HCT116 (cell line): ENCODE measurements around the gene GPR22. TPM values are rescaled to one million over a fixed set of nuclear protein-coding genes. Genes with fewer than 3 reads are reported as not detected.

Experiments
- ATAC-seq: fragments of 200-7000 bp; cut with Tn5 transposase; 2 replicates; pipeline ENCODE4 v1.9.1; 2020; ENCODE audit warnings: mild to moderate bottlenecking, moderate library complexity
- BruUV-seq: library from RNA; stranded (reverse); fragments of 400-500 nt; replicated peaks from 2 replicates; lab custom pipeline; 2021; lab: Mats Ljungman, UMichigan
- CTCF ChIA-PET: fragments of 300-600 bp; sonication (Branson Sonifier 250); formaldehyde crosslinking; loops from one replicate; lab custom pipeline; 2021; ENCODE audit warnings: antibody characterized with exemption; lab: Charles Lee
- POLR2A ChIA-PET: fragments of 300-600, 350-600 bp; sonication (Branson Sonifier 250); formaldehyde crosslinking; loops from one replicate; lab custom pipeline; 2021; ENCODE audit warnings: antibody characterized with exemption; lab: Charles Lee
- RAD21 ChIA-PET, 2 experiments: fragments of 300-600 bp; sonication (Branson Sonifier 250); formaldehyde crosslinking; loops; one replicate each; lab custom pipeline; 2023; ENCODE audit warnings: low total read pairs in 2 of 2; ENCODE audit not compliant: uncharacterized antibody in 2 of 2, unreplicated experiment in 2 of 2, low non-redundant PET in 1 of 2; lab: Charles Lee
- DNase-seq: peaks from one replicate; pipeline ENCODE4 v3.0.0-alpha.2; 2010; ENCODE audit warnings: low read depth, low spot score
- H2AFZ ChIP-seq: fragments of 200-600 bp; shearing (Covaris generic), sonication (generic); 2 replicates; pipeline ENCODE4 v1.6.1; 2017; ENCODE audit warnings: low read depth, mixed run types, mixed read lengths, antibody characterized with exemption, low read length; ENCODE audit not compliant: poor library complexity, severe bottlenecking
- H3K27ac ChIP-seq: 2 replicates; pipeline ENCODE4 v1.5.1; 2012; ENCODE audit warnings: low read depth, low read length
- H3K27me3 ChIP-seq: fragments of 200-600 bp; sonication (generic); 2 replicates; pipeline ENCODE4 v1.6.1; 2016; ENCODE audit warnings: mixed run types, low read length, mixed read lengths; ENCODE audit not compliant: insufficient read depth
- H3K36me3 ChIP-seq, 2 experiments: fragments of 200-500 bp in 1 of 2; fragments of 200-600 bp in 1 of 2; sonication (Bioruptor generic) in 1 of 2; sonication (generic) in 1 of 2; 2 replicates each; pipeline versions ENCODE4 v1.5.1 to v1.6.1; 2014 to 2016; ENCODE audit warnings: low read length in 2 of 2, inconsistent platforms in 1 of 2, mixed read lengths in 1 of 2, mixed run types in 1 of 2; ENCODE audit not compliant: insufficient read depth in 2 of 2, control insufficient read depth in 1 of 2
- H3K4me1 ChIP-seq, 2 experiments: fragments of 200-600 bp in 1 of 2; sonication (generic) in 1 of 2; 2 replicates each; pipeline versions ENCODE4 v1.5.1 to v1.6.1; 2012 to 2017; ENCODE audit warnings: low read length in 2 of 2, inconsistent platforms in 1 of 2, mild to moderate bottlenecking in 1 of 2, mixed read lengths in 1 of 2, mixed run types in 1 of 2, moderate library complexity in 1 of 2; ENCODE audit not compliant: insufficient read depth in 2 of 2, control insufficient read depth in 1 of 2
- H3K4me2 ChIP-seq: fragments of 200-600 bp; sonication (generic); 2 replicates; pipeline ENCODE4 v1.6.1; 2017; ENCODE audit warnings: mixed run types, low read length, mixed read lengths
- H3K4me3 ChIP-seq, 2 experiments: fragments of 200-600 bp in 1 of 2; sonication (generic) in 1 of 2; replicated peaks in 1 of 2; 2 replicates each; pipeline ENCODE4 v1.5.1; 2011 to 2016; ENCODE audit warnings: low read length in 2 of 2, control low read depth in 1 of 2, low read depth in 1 of 2, mild to moderate bottlenecking in 1 of 2, mixed read lengths in 1 of 2, mixed run types in 1 of 2
- H3K79me2 ChIP-seq: fragments of 200-600 bp; sonication (generic); 2 replicates; pipeline ENCODE4 v1.6.1; 2017; ENCODE audit warnings: mild to moderate bottlenecking, mixed run types, low read length, moderate library complexity, mixed read lengths; ENCODE audit not compliant: insufficient read depth
- H3K9ac ChIP-seq: fragments of 200-600 bp; sonication (generic); 2 replicates; pipeline ENCODE4 v1.6.1; 2016; ENCODE audit warnings: low read length, mixed read lengths
- H3K9me2 ChIP-seq: fragments of 200-600 bp; sonication (generic), shearing (Covaris generic); 2 replicates; pipeline ENCODE4 v1.6.1; 2017; ENCODE audit warnings: mixed run types, mild to moderate bottlenecking, moderate library complexity; ENCODE audit not compliant: insufficient read depth
- H3K9me3 ChIP-seq, 2 experiments: fragments of 200-500 bp in 1 of 2; fragments of 200-600 bp in 1 of 2; sonication (Bioruptor generic) in 1 of 2; sonication (generic) in 1 of 2; 2 replicates each; pipeline ENCODE4 v1.6.1; 2014 to 2017; ENCODE audit warnings: low read length in 2 of 2, mixed read lengths in 2 of 2, inconsistent platforms in 1 of 2, low read depth in 1 of 2, mild to moderate bottlenecking in 1 of 2, mixed run types in 1 of 2, moderate library complexity in 1 of 2; ENCODE audit not compliant: control insufficient read depth in 1 of 2, insufficient read depth in 1 of 2
- H4K20me1 ChIP-seq: fragments of 200-600 bp; sonication (generic), shearing (Covaris generic); 2 replicates; pipeline ENCODE4 v1.6.1; 2017; ENCODE audit warnings: mixed run types, mild to moderate bottlenecking, moderate library complexity; ENCODE audit not compliant: insufficient read depth
- EGR1 ChIP-seq: IDR thresholded peaks from 2 replicates; pipeline ENCODE4 v1.6.1; 2012; ENCODE audit warnings: low read depth
- JUND ChIP-seq: IDR thresholded peaks from 2 replicates; pipeline ENCODE4 v1.6.1; 2012
- POLR2AphosphoS5 ChIP-seq: IDR thresholded peaks from 2 replicates; pipeline ENCODE4 v1.6.1; 2011; ENCODE audit warnings: mild to moderate bottlenecking, low read depth, low read length, moderate library complexity
- RAD21 ChIP-seq: IDR thresholded peaks from 2 replicates; pipeline ENCODE4 v1.6.1; 2012; ENCODE audit warnings: low read depth, mild to moderate bottlenecking
- SP1 ChIP-seq: IDR thresholded peaks from 2 replicates; pipeline ENCODE4 v1.6.1; 2012; ENCODE audit warnings: low read depth
- ZFX ChIP-seq: fragments of 450-650 bp; IDR thresholded peaks from 2 replicates; pipeline ENCODE4 v1.6.1; 2017
- intact Hi-C: fragments of 100-400 bp; cut with micrococcal nuclease; formaldehyde crosslinking; loops from 2 replicates; pipeline ENCODE4 v1.10.0; 2022
- total RNA-seq: library from RNA; stranded (reverse); gene quantifications from one replicate; pipeline ENCODE4 v1.2.1, GENCODE V29; 2021; ENCODE audit not compliant: unreplicated experiment
- TF ChIP-seq, protein P1 (sequence below): IDR thresholded peaks from 2 replicates; pipeline ENCODE4 v1.6.1; 2012
- TF ChIP-seq, protein P2 (sequence below), 3 experiments: fragments of 200-600 bp in 1 of 3; sonication (generic) in 1 of 3; IDR thresholded peaks in 2 of 3; conservative IDR thresholded peaks in 1 of 3; 2 replicates each; pipeline ENCODE4 v1.5.1; 2012 to 2017; ENCODE audit warnings: low read depth in 2 of 3, low read length in 2 of 3, antibody characterized with exemption in 1 of 3, borderline replicate concordance in 1 of 3, control low read depth in 1 of 3, mild to moderate bottlenecking in 1 of 3, mixed read lengths in 1 of 3, mixed run types in 1 of 3, moderate library complexity in 1 of 3; ENCODE audit not compliant: insufficient read depth in 1 of 3

Gene GPR22
- total RNA-seq, 1 experiment from 2014 or later = not detected

DNA sequence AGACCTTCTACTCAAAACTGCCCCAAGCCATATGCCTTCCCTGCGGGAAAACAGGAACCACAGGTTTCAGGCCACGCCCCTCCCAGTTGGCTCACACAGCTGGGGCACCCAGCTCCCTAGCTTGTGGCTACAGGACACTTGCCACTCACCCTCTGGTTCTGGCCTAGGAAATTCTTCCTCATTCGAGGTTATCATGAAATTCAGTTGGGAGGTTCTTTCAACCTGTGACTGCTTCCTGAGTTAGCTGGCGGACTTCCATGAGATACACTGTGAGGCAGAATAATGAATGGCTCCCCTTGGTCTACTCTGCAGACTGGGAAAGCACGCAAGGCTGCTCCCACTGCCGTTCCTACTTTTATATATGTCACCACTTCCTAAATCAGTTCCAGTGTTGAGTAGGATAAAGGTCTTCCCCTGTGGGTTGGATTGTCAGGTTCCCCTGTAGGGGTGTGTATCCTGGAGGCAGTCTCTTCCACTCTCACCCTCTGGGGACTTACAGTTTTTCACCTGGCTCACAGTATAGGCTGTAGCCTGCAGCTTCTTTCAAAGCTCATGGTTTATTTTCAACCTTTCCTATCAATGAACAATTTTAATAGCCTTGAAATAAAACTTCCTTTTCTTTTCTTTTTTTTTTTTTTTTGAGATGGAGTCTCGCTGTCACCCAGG lies 37.0 kb downstream of the GPR22 start:
- DNase-seq (peak; percentile 28), ATAC-seq (peak; percentile 92)
- H3K79me2 ChIP-seq = no peaks in the 10 kb centered on the region
- BruUV-seq = no TSS peak
- no peak overlapping the region for H3K4me3 ChIP-seq
- H3K4me2 ChIP-seq = peak overlapping the region; percentile 43
- H3K36me3 ChIP-seq = no peaks in the 10 kb centered on the region
- no peaks in the 10 kb centered on the region for H3K27me3 ChIP-seq
- H3K4me1 ChIP-seq = peaks cover 16 to 18% of the 10 kb centered on the region in 2 experiments; a peak in 3 of 4 replicates
- intact Hi-C loops = no loop called here
- H3K27ac ChIP-seq = peak overlapping the region; percentile 12; the same call in 1 of the 2 replicates
- no peak overlapping the region for H2AFZ ChIP-seq
- H4K20me1 ChIP-seq = no peaks in the 10 kb centered on the region
- CTCF ChIA-PET = interaction anchor here (0.7 kb wide), 1 partner anchor 173 kb away, joined by 3 read pairs; no protein-coding TSS in a partner anchor
- no peaks in the 10 kb centered on the region for H3K9me3 ChIP-seq
- TF ChIP-seq, protein P1, sequence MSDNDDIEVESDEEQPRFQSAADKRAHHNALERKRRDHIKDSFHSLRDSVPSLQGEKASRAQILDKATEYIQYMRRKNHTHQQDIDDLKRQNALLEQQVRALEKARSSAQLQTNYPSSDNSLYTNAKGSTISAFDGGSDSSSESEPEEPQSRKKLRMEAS = peak; percentile 37; the same call in 1 of the 2 replicates
- TF ChIP-seq POLR2AphosphoS5 = 0 out of 2 replicates have a peak, but pooled peaks have one; percentile 23
- TF ChIP-seq ZFX = no peak
- no peak for TF ChIP-seq EGR1
- TF ChIP-seq JUND = 0 out of 2 replicates have a peak, but pooled peaks have one; percentile 21
- peak; percentile 72 for TF ChIP-seq SP1
- TF ChIP-seq, protein P2, sequence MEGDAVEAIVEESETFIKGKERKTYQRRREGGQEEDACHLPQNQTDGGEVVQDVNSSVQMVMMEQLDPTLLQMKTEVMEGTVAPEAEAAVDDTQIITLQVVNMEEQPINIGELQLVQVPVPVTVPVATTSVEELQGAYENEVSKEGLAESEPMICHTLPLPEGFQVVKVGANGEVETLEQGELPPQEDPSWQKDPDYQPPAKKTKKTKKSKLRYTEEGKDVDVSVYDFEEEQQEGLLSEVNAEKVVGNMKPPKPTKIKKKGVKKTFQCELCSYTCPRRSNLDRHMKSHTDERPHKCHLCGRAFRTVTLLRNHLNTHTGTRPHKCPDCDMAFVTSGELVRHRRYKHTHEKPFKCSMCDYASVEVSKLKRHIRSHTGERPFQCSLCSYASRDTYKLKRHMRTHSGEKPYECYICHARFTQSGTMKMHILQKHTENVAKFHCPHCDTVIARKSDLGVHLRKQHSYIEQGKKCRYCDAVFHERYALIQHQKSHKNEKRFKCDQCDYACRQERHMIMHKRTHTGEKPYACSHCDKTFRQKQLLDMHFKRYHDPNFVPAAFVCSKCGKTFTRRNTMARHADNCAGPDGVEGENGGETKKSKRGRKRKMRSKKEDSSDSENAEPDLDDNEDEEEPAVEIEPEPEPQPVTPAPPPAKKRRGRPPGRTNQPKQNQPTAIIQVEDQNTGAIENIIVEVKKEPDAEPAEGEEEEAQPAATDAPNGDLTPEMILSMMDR (IDR thresholded peaks at IDR 0.05 in 2 of 3, conservative IDR thresholded peaks at IDR 0.05 in 1 of 3; ENCODE audit: borderline replicate concordance in 1 of 3, insufficient read depth in 1 of 3, low read depth in 2 of 3, low read length in 2 of 3) = no peak
- TF ChIP-seq RAD21 = peak; percentile 6; the same call in 1 of the 2 replicates
- no peaks in the 10 kb centered on the region for H3K9me2 ChIP-seq
- RAD21 ChIA-PET = no interaction called here
- H3K9ac ChIP-seq = no peak overlapping the region
- POLR2A ChIA-PET = no interaction called here

Other genes starting within 250 kb of the GPR22 start
- 30.7 TPM for gene COG5, start 93.9 kb downstream of the GPR22 start, total RNA-seq
- 12.6 TPM for gene DUS4L, start 93.9 kb downstream of the GPR22 start, total RNA-seq
- gene BCAP29, start 110.2 kb downstream of the GPR22 start, total RNA-seq = 43.2 TPM
- 0.66 TPM for gene SLC26A4, start 190.8 kb downstream of the GPR22 start, total RNA-seq